Neural cell (in vitro differentiated cells): Measurements from ENCODE around the gene MYRF. TPM values are rescaled to one million over a fixed set of nuclear protein-coding genes. Genes with fewer than 3 reads are reported as not detected.

Experiments used
- H2AFZ ChIP-seq: fragments of 200-600, 300-800 bp; sonication (generic), shearing (Covaris generic); 2 replicates; pipeline ENCODE4 v1.6.0; 2014; ENCODE audit warnings: low read depth, mild to moderate bottlenecking, antibody characterized with exemption, low read length, moderate library complexity
- H3F3A ChIP-seq: fragments of 200-600 bp; shearing (Covaris generic); 2 replicates; pipeline ENCODE4 v1.6.1; 2016; ENCODE audit warnings: mild to moderate bottlenecking, moderate library complexity, mixed read lengths, antibody characterized with exemption, low read length; ENCODE audit not compliant: insufficient read depth, poor library complexity, severe bottlenecking
- H3K27ac ChIP-seq: fragments of 200-600, 300-800 bp; sonication (generic), shearing (Covaris generic); 2 replicates; pipeline ENCODE4 v1.5.1; 2014; ENCODE audit warnings: mild to moderate bottlenecking, low read length, moderate library complexity
- H3K27me3 ChIP-seq: fragments of 300-800, 200-600 bp; sonication (generic), shearing (Covaris generic); 2 replicates; pipeline ENCODE4 v1.6.0; 2014; ENCODE audit warnings: mild to moderate bottlenecking, low read depth, low read length, moderate library complexity; ENCODE audit not compliant: insufficient read depth
- H3K36me3 ChIP-seq: fragments of 300-800, 200-600 bp; sonication (generic), shearing (Covaris generic); 2 replicates; pipeline ENCODE4 v1.5.1; 2014; ENCODE audit warnings: mild to moderate bottlenecking, antibody characterized with exemption, low read length, moderate library complexity; ENCODE audit not compliant: insufficient read depth
- H3K4me2 ChIP-seq: fragments of 300-800, 200-600 bp; sonication (generic), shearing (Covaris generic); 2 replicates; pipeline ENCODE4 v1.6.0; 2014; ENCODE audit warnings: mild to moderate bottlenecking, low read length
- H3K4me3 ChIP-seq: fragments of 300-800, 200-600 bp; sonication (generic), shearing (Covaris generic); 2 replicates; pipeline ENCODE4 v1.5.1; 2014; ENCODE audit warnings: mild to moderate bottlenecking, low read length, moderate library complexity
- H3K79me2 ChIP-seq: fragments of 200-600 bp; shearing (Covaris generic); replicated peaks from 2 replicates; pipeline ENCODE4 v1.6.0; 2014; ENCODE audit warnings: mild to moderate bottlenecking, low read length, moderate library complexity; ENCODE audit not compliant: insufficient read depth
- H3K9ac ChIP-seq: fragments of 300-800, 200-600 bp; sonication (generic), shearing (Covaris generic); 2 replicates; pipeline ENCODE4 v1.6.1; 2016; ENCODE audit warnings: mild to moderate bottlenecking, low read length, mixed read lengths
- H3K9me2 ChIP-seq: fragments of 200-600 bp; shearing (Covaris generic); 2 replicates; pipeline ENCODE4 v1.6.1; 2016; ENCODE audit warnings: mild to moderate bottlenecking, low read length, mixed read lengths; ENCODE audit not compliant: insufficient read depth
- H3K9me3 ChIP-seq: fragments of 200-600, 300-800 bp; sonication (generic), shearing (Covaris generic); 2 replicates; pipeline ENCODE4 v1.6.1; 2016; ENCODE audit warnings: mild to moderate bottlenecking, mixed run types, low read length, moderate library complexity, mixed read lengths
- H4K20me1 ChIP-seq: fragments of 200-600 bp; shearing (Covaris generic); 2 replicates; pipeline ENCODE4 v1.6.1; 2016; ENCODE audit warnings: mild to moderate bottlenecking, mixed run types; ENCODE audit not compliant: insufficient read depth
- CTCF ChIP-seq: fragments of 450-650 bp; IDR thresholded peaks from 2 replicates; pipeline ENCODE4 v1.5.1; 2014; ENCODE audit warnings: antibody characterized with exemption, mild to moderate bottlenecking, moderate library complexity; ENCODE audit not compliant: poor library complexity, severe bottlenecking
- EP300 ChIP-seq: fragments of 450-650 bp; conservative IDR thresholded peaks from 2 replicates; pipeline ENCODE4 v1.6.1; 2014; ENCODE audit warnings: antibody characterized with exemption, mild to moderate bottlenecking, moderate library complexity; ENCODE audit not compliant: poor library complexity, severe bottlenecking
- EZH2 ChIP-seq: fragments of 200-600, 300-800 bp; shearing (Covaris generic), sonication (generic); IDR thresholded peaks from 2 replicates; pipeline ENCODE4 v1.6.1; 2014; ENCODE audit warnings: antibody characterized with exemption, low read length, borderline replicate concordance, mild to moderate bottlenecking; ENCODE audit not compliant: insufficient read depth, poor library complexity, severe bottlenecking
- MXI1 ChIP-seq: fragments of 450-650 bp; conservative IDR thresholded peaks from 2 replicates; pipeline ENCODE4 v1.6.1; 2014; ENCODE audit warnings: antibody characterized with exemption, mild to moderate bottlenecking; ENCODE audit not compliant: poor library complexity, severe bottlenecking
- POLR2AphosphoS5 ChIP-seq: IDR thresholded peaks from 2 replicates; pipeline ENCODE4 v1.6.1; 2012
- RAD21 ChIP-seq: fragments of 450-650 bp; conservative IDR thresholded peaks from 2 replicates; pipeline ENCODE4 v1.6.1; 2014; ENCODE audit warnings: antibody characterized with exemption, mild to moderate bottlenecking, moderate library complexity
- REST ChIP-seq: IDR thresholded peaks from 2 replicates; pipeline ENCODE4 v1.6.1; 2012; ENCODE audit warnings: borderline replicate concordance
- SMC3 ChIP-seq: fragments of 450-650 bp; conservative IDR thresholded peaks from 2 replicates; pipeline ENCODE4 v1.6.1; 2014; ENCODE audit warnings: antibody characterized with exemption, mild to moderate bottlenecking, moderate library complexity; ENCODE audit not compliant: poor library complexity
- TAF1 ChIP-seq: IDR thresholded peaks from 2 replicates; pipeline ENCODE4 v1.6.1; 2012; ENCODE audit warnings: low read depth
- polyA plus RNA-seq: library from polyadenylated mRNA; depleted of rRNA; stranded (reverse); fragments of >200 nt; gene quantifications from 2 replicates; pipeline ENCODE4 v1.2.3, GENCODE V29; 2014

Gene MYRF
- polyA plus RNA-seq, 1 donor from 2014 or later = 0.16 TPM

GRCh38 chr11:61814247-61814957, 62.0 kb downstream of the MYRF start:
- peak overlapping the region; percentile 75 for H3K4me2 ChIP-seq

More at GRCh38 chr11:61814247-61814957, 62.0 kb downstream of the MYRF start:
- peak overlapping the region; percentile 99 for H3K4me3 ChIP-seq
- no peaks in the 10 kb centered on the region for H3K27me3 ChIP-seq
- no peaks in the 10 kb centered on the region for H4K20me1 ChIP-seq
- TF ChIP-seq RAD21 (no peak), MXI1 (no peak), SMC3 (no peak), CTCF (no peak), TAF1 (no peak), EP300 (no peak), POLR2AphosphoS5 (peak; percentile 46), EZH2 (no peak), REST (no peak)
- H2AFZ ChIP-seq = peak overlapping the region; percentile 70
- H3K27ac ChIP-seq = peak overlapping the region; percentile 93
- no peaks in the 10 kb centered on the region for H3F3A ChIP-seq
- H3K79me2 ChIP-seq = peaks cover 29% of the 10 kb centered on the region
- H3K9me3 ChIP-seq = no peaks in the 10 kb centered on the region
- H3K9me2 ChIP-seq = no peaks in the 10 kb centered on the region
- peak overlapping the region; percentile 97 for H3K9ac ChIP-seq
- H3K36me3 ChIP-seq = peaks cover 12% of the 10 kb centered on the region
